IMR-90 (cell line): Measurements from ENCODE around the gene STARD3. TPM values are rescaled to one million over a fixed set of nuclear protein-coding genes. Genes with fewer than 3 reads are reported as not detected.
A peak's percentile ranks its signal among the peaks of the same experiment; 100 is the strongest.

Experiments
- ATAC-seq: fragments of 200-7000 bp; cut with Tn5 transposase; 2 replicates; pipeline ENCODE4 v1.9.1; 2020; ENCODE audit warnings: low read depth, mild to moderate bottlenecking, moderate library complexity
- BruUV-seq: library from RNA; stranded (reverse); fragments of 400-500 nt; replicated peaks from 2 replicates; lab custom pipeline; 2021; lab: Mats Ljungman, UMichigan
- CTCF ChIA-PET: fragments of 300-600 bp; formaldehyde crosslinking; extraction: SDS; loops from one replicate; lab custom pipeline; 2021; ENCODE audit warnings: antibody characterized with exemption; lab: Yijun Ruan, JAX
- POLR2A ChIA-PET: fragments of 300-600 bp; sonication (Branson Sonifier 250); formaldehyde crosslinking; loops from one replicate; lab custom pipeline; 2022; ENCODE audit warnings: antibody characterized with exemption; ENCODE audit not compliant: unreplicated experiment; lab: Charles Lee
- DNase-seq: peaks from one replicate; pipeline ENCODE4 v3.0.0; 2013
- H2AFZ ChIP-seq: replicated peaks from 2 replicates; pipeline ENCODE3; 2013; ENCODE audit warnings: low read length, mild to moderate bottlenecking; ENCODE audit not compliant: poor library complexity
- H2AK5ac ChIP-seq: 2 replicates; pipeline ENCODE4 v1.6.1; 2013; ENCODE audit warnings: low read depth, low read length, inconsistent platforms
- H2AK9ac ChIP-seq: replicated peaks from 2 replicates; pipeline ENCODE3; 2013; ENCODE audit warnings: mild to moderate bottlenecking, low read depth, low read length, moderate library complexity; ENCODE audit not compliant: poor library complexity
- H2BK120ac ChIP-seq: 2 replicates; pipeline ENCODE4 v1.6.1; 2013; ENCODE audit warnings: low read depth, low read length, inconsistent platforms
- H2BK15ac ChIP-seq: 3 replicates; pipeline ENCODE4 v1.6.1; 2013; ENCODE audit warnings: low read depth, low read length, inconsistent platforms
- H2BK20ac ChIP-seq: 2 replicates; pipeline ENCODE4 v1.6.1; 2013; ENCODE audit warnings: low read depth, mild to moderate bottlenecking, inconsistent platforms, low read length, moderate library complexity
- H2BK5ac ChIP-seq: 2 replicates; pipeline ENCODE4 v1.6.1; 2013; ENCODE audit warnings: mild to moderate bottlenecking, low read depth, low read length, inconsistent platforms; ENCODE audit not compliant: poor library complexity, severe bottlenecking
- H3K14ac ChIP-seq: replicated peaks from 2 replicates; pipeline ENCODE4 v1.6.1; 2013; ENCODE audit warnings: low read depth, low read length, inconsistent platforms
- H3K18ac ChIP-seq: 2 replicates; pipeline ENCODE4 v1.6.1; 2013; ENCODE audit warnings: low read depth, low read length, control low read depth
- H3K23ac ChIP-seq: 2 replicates; pipeline ENCODE4 v1.6.1; 2013; ENCODE audit warnings: low read depth, low read length, inconsistent platforms
- H3K27ac ChIP-seq: 2 replicates; pipeline ENCODE4 v1.5.1; 2013; ENCODE audit warnings: mild to moderate bottlenecking, control low read depth, low read length; ENCODE audit not compliant: insufficient read depth
- H3K27me3 ChIP-seq: 2 replicates; pipeline ENCODE4 v1.6.1; 2013; ENCODE audit warnings: low read length; ENCODE audit not compliant: control insufficient read depth, insufficient read depth
- H3K36me3 ChIP-seq: 2 replicates; pipeline ENCODE4 v1.6.1; 2013; ENCODE audit warnings: low read length, mixed read lengths; ENCODE audit not compliant: control insufficient read depth, insufficient read depth
- H3K4ac ChIP-seq: 2 replicates; pipeline ENCODE4 v1.6.1; 2013; ENCODE audit warnings: low read depth, low read length, inconsistent platforms
- H3K4me1 ChIP-seq: 2 replicates; pipeline ENCODE4 v1.6.1; 2013; ENCODE audit warnings: low read length, mixed read lengths; ENCODE audit not compliant: control insufficient read depth, insufficient read depth
- H3K4me2 ChIP-seq: 2 replicates; pipeline ENCODE4 v1.6.1; 2013; ENCODE audit warnings: low read depth, mild to moderate bottlenecking, control low read depth, low read length, moderate library complexity
- H3K4me3 ChIP-seq: 2 replicates; pipeline ENCODE4 v1.5.1; 2013; ENCODE audit warnings: low read depth, mild to moderate bottlenecking, control low read depth, low read length, moderate library complexity; ENCODE audit not compliant: insufficient read depth
- H3K56ac ChIP-seq: 2 replicates; pipeline ENCODE4 v1.6.1; 2013; ENCODE audit warnings: low read length, inconsistent platforms; ENCODE audit not compliant: insufficient read depth; ENCODE audit errors: extremely low read depth
- H3K79me1 ChIP-seq, 2 experiments: 2 replicates each; pipeline ENCODE4 v1.6.1; 2013; ENCODE audit warnings: low read length in 2 of 2, inconsistent platforms in 1 of 2, low read depth in 1 of 2
- H3K9ac ChIP-seq: 2 replicates; pipeline ENCODE4 v1.6.1; 2013; ENCODE audit warnings: low read depth, low read length, control low read depth
- H3K9me1 ChIP-seq: 2 replicates; pipeline ENCODE4 v1.6.1; 2013; ENCODE audit warnings: low read length, inconsistent platforms; ENCODE audit not compliant: insufficient read depth
- H3K9me3 ChIP-seq: 2 replicates; pipeline ENCODE4 v1.6.1; 2013; ENCODE audit warnings: low read length; ENCODE audit not compliant: control insufficient read depth, insufficient read depth
- H4K20me1 ChIP-seq: 2 replicates; pipeline ENCODE4 v1.6.1; 2013; ENCODE audit warnings: low read length, inconsistent platforms; ENCODE audit not compliant: insufficient read depth
- H4K5ac ChIP-seq: 2 replicates; pipeline ENCODE4 v1.6.1; 2013; ENCODE audit warnings: mild to moderate bottlenecking, low read depth, low read length, control low read depth
- H4K8ac ChIP-seq, 2 experiments: 2 replicates each; pipeline ENCODE4 v1.6.1; 2013; ENCODE audit warnings: low read depth in 2 of 2, low read length in 2 of 2, control low read depth in 1 of 2, inconsistent platforms in 1 of 2
- H4K91ac ChIP-seq: 2 replicates; pipeline ENCODE4 v1.6.1; 2013; ENCODE audit warnings: low read depth, low read length, inconsistent platforms; ENCODE audit not compliant: insufficient read depth
- BHLHE40 ChIP-seq: fragments of 150-350 bp; IDR thresholded peaks from 2 replicates; pipeline ENCODE4 v1.6.1; 2016; ENCODE audit warnings: mild to moderate bottlenecking, low read depth, low read length
- CEBPB ChIP-seq: IDR thresholded peaks from 2 replicates; pipeline ENCODE4 v1.6.1; 2012; ENCODE audit warnings: low read depth, low read length, improper control_type of control experiment
- CHD1 ChIP-seq: IDR thresholded peaks from 2 replicates; pipeline ENCODE4 v1.6.1; 2012; ENCODE audit warnings: low read depth, low read length, improper control_type of control experiment
- CTCF ChIP-seq: conservative IDR thresholded peaks from 2 replicates; pipeline ENCODE4 v1.5.1; 2012; ENCODE audit warnings: mild to moderate bottlenecking, low read depth, low read length, improper control_type of control experiment
- ELK1 ChIP-seq: fragments of 150-350 bp; IDR thresholded peaks from 2 replicates; pipeline ENCODE4 v1.6.1; 2016; ENCODE audit warnings: low read depth, mild to moderate bottlenecking, low read length, moderate library complexity, borderline replicate concordance
- FOS ChIP-seq: fragments of 150-350 bp; IDR thresholded peaks from 2 replicates; pipeline ENCODE4 v1.6.1; 2016; ENCODE audit warnings: low read depth, low read length
- MAFK ChIP-seq: IDR thresholded peaks from 2 replicates; pipeline ENCODE4 v1.6.1; 2012; ENCODE audit warnings: low read depth, low read length, improper control_type of control experiment
- MAZ ChIP-seq: IDR thresholded peaks from 2 replicates; pipeline ENCODE4 v1.6.1; 2012; ENCODE audit warnings: low read depth, mild to moderate bottlenecking, low read length, improper control_type of control experiment, moderate library complexity, borderline replicate concordance
- NFE2L2 ChIP-seq: fragments of 150-350 bp; IDR thresholded peaks from 2 replicates; pipeline ENCODE4 v1.6.1; 2016; ENCODE audit warnings: low read depth, mild to moderate bottlenecking, low read length
- POLR2A ChIP-seq: IDR thresholded peaks from 2 replicates; pipeline ENCODE4 v1.6.1; 2012; ENCODE audit warnings: mild to moderate bottlenecking, low read depth, low read length
- RAD21 ChIP-seq: IDR thresholded peaks from 2 replicates; pipeline ENCODE4 v1.6.1; 2012; ENCODE audit warnings: low read length, improper control_type of control experiment
- RCOR1 ChIP-seq: IDR thresholded peaks from 2 replicates; pipeline ENCODE4 v1.6.1; 2012; ENCODE audit warnings: mild to moderate bottlenecking, low read length, improper control_type of control experiment; ENCODE audit not compliant: insufficient replicate concordance
- RFX5 ChIP-seq: IDR thresholded peaks from 2 replicates; pipeline ENCODE4 v1.8.0; 2012; ENCODE audit warnings: low read depth, mild to moderate bottlenecking, low read length, moderate library complexity
- SMC3 ChIP-seq: fragments of 150-350 bp; IDR thresholded peaks from 2 replicates; pipeline ENCODE4 v1.6.1; 2016; ENCODE audit warnings: low read depth, mild to moderate bottlenecking, antibody characterized with exemption, low read length, moderate library complexity
- USF2 ChIP-seq: fragments of 150-350 bp; IDR thresholded peaks from 2 replicates; pipeline ENCODE4 v1.6.1; 2017; ENCODE audit warnings: mild to moderate bottlenecking, antibody characterized with exemption, low read length, low read depth
- WGBS, 2 experiments: methylation state at CpG; one replicate each; pipeline versions ENCODE4 v1.1.5 to v1.1.7; 2013; ENCODE audit warnings: missing lambda C conversion rate in 2 of 2; ENCODE audit not compliant: insufficient read length in 1 of 2; ENCODE audit errors: extremely low coverage in 2 of 2; 5-methylcytosine and 5-hydroxymethylcytosine counted together
- dilution Hi-C: fragments of 300-500 bp; cut with HindIII; formaldehyde crosslinking; loops from one replicate; pipeline ENCODE4 v1.14.3; 2018; ENCODE audit warnings: low sequenced_read_pairs; ENCODE audit not compliant: unreplicated experiment
- in situ Hi-C: fragments of 300-500 bp; cut with MboI; formaldehyde crosslinking; loops from 3 replicates; pipeline ENCODE4 v1.14.3; 2019; ENCODE audit warnings: low sequenced_read_pairs, inconsistent platforms, mixed read lengths
- intact Hi-C: fragments of 100-400 bp; cut with micrococcal nuclease; formaldehyde crosslinking; loops from 2 replicates; pipeline ENCODE4 v1.10.0; 2022
- polyA plus RNA-seq, 3 experiments: library from polyadenylated mRNA; depleted of rRNA; stranded (reverse); fragments of >200 nt; gene quantifications; 2 replicates each; pipeline ENCODE4 v1.2.3, GENCODE V29; 2012; ENCODE audit warnings: low replicate concordance in 1 of 3
- total RNA-seq: library from RNA; depleted of rRNA; stranded (reverse); fragments of >200 nt; gene quantifications from 2 replicates; pipeline ENCODE4 v1.2.3, GENCODE V29; 2012

STARD3 gene
- total and polyA plus RNA-seq, 2 of the 4 experiments (the other 2 are of a cell fraction), result 8.1 to 50.4 TPM

GRCh38 chr17:39642291-39643074 is 5.5 kb downstream of the STARD3 start:
- Histone ChIP-seq H3K4me1 (peaks cover 21% of the 10 kb centered on the region), H2BK5ac (no peak overlapping the region), H3K14ac (no peak overlapping the region), H2BK15ac (no peak overlapping the region), H4K91ac (no peak overlapping the region), H3K4me3 (no peak overlapping the region), H3K9me1 (peaks cover 40% of the 10 kb centered on the region), H2BK120ac (no peak overlapping the region), H2AK9ac (no peak overlapping the region), H4K8ac (no peak overlapping the region), H3K79me1 (peaks cover 42 to 92% of the 10 kb centered on the region in 2 experiments), H3K23ac (no peak overlapping the region), H2BK20ac (no peak overlapping the region), H2AFZ (no peak overlapping the region), H3K56ac (no peak overlapping the region), H4K20me1 (peaks cover 59% of the 10 kb centered on the region), H3K4me2 (no peak overlapping the region), H3K9ac (no peak overlapping the region), H3K27ac (no peak overlapping the region), H4K5ac (no peak overlapping the region), H2AK5ac (peak overlapping the region; percentile 7; the same call in 1 of the 2 replicates), H3K4ac (no peak overlapping the region; the same call in 1 of the 2 replicates), H3K27me3 (no peaks in the 10 kb centered on the region), H3K18ac (no peak overlapping the region), H3K9me3 (no peaks in the 10 kb centered on the region), H3K36me3 (no peaks in the 10 kb centered on the region)
- WGBS, 2 experiments, result 81% methylated on average over 8 of the region's 9 CpGs; no CpG with 5 or more reads in 1 of the 2 experiments
- no peak for TF ChIP-seq RAD21
- no peak for TF ChIP-seq RFX5
- no peak for TF ChIP-seq USF2
- TF ChIP-seq MAFK, result no peak
- no peak for TF ChIP-seq CTCF
- no peak for TF ChIP-seq CHD1
- TF ChIP-seq ELK1, result no peak
- no peak for TF ChIP-seq NFE2L2
- TF ChIP-seq CEBPB, result no peak
- no peak for TF ChIP-seq FOS
- TF ChIP-seq RCOR1, result no peak
- TF ChIP-seq SMC3, result no peak
- TF ChIP-seq MAZ, result no peak
- no peak for TF ChIP-seq POLR2A
- no peak for TF ChIP-seq BHLHE40
- POLR2A ChIA-PET, result no interaction called here
- dilution Hi-C loops (no loop called here), in situ Hi-C loops (no loop called here), intact Hi-C loops (no loop called here)
- no TSS peak for BruUV-seq
- no peak for ATAC-seq
- CTCF ChIA-PET, result interaction anchor here (0.6 to 1.0 kb wide), 2 partner anchors 19 to 356 kb away, joined by 3 read pairs; no protein-coding TSS in a partner anchor
- no peak for DNase-seq
